ENCODE measurements around the gene ZBTB20.

DNA sequence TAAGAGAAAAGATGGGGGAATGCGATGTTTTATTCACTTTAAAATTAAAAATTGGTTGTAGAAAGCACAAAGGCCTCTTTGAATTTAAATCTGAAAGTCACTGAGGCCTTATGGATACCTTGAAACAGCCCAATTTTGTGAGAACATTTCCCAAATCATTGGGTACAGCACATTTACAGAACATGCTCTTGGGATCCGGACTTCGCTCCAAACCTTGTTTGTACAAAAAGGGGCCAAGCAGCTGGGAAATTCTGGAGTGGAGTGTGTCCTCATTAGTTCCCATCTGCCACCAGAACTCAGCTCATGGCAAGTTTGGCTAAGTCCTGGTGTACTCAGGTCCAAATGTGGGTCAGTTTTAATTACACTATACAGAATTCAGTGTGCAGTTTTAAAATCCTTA is 254.2 kb downstream of the ZBTB20 start:
- no peak for TF ChIP-seq CTCF (IDR thresholded peaks at IDR 0.05; ENCODE audit: insufficient read depth, low read length)
- TF ChIP-seq, protein P1, sequence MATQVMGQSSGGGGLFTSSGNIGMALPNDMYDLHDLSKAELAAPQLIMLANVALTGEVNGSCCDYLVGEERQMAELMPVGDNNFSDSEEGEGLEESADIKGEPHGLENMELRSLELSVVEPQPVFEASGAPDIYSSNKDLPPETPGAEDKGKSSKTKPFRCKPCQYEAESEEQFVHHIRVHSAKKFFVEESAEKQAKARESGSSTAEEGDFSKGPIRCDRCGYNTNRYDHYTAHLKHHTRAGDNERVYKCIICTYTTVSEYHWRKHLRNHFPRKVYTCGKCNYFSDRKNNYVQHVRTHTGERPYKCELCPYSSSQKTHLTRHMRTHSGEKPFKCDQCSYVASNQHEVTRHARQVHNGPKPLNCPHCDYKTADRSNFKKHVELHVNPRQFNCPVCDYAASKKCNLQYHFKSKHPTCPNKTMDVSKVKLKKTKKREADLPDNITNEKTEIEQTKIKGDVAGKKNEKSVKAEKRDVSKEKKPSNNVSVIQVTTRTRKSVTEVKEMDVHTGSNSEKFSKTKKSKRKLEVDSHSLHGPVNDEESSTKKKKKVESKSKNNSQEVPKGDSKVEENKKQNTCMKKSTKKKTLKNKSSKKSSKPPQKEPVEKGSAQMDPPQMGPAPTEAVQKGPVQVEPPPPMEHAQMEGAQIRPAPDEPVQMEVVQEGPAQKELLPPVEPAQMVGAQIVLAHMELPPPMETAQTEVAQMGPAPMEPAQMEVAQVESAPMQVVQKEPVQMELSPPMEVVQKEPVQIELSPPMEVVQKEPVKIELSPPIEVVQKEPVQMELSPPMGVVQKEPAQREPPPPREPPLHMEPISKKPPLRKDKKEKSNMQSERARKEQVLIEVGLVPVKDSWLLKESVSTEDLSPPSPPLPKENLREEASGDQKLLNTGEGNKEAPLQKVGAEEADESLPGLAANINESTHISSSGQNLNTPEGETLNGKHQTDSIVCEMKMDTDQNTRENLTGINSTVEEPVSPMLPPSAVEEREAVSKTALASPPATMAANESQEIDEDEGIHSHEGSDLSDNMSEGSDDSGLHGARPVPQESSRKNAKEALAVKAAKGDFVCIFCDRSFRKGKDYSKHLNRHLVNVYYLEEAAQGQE (IDR thresholded peaks at IDR 0.05; ENCODE audit: insufficient replicate concordance, low read depth), result no peak
